HG03135 (cell line): ENCODE measurements around the gene ACTR3.

Experiments
- ATAC-seq: cut with Tn5 transposase; IDR thresholded peaks from one replicate; pipeline ENCODE4 v1.9.1; 2021; ENCODE audit warnings: mild to moderate bottlenecking, moderate library complexity; ENCODE audit not compliant: unreplicated experiment

The ACTR3 gene

GRCh38 chr2:113875135-113875534 lies 14.8 kb upstream of the ACTR3 start:
- ATAC-seq, result no peak

- no peak for ATAC-seq
These were observed 13.1 kb upstream of the ACTR3 start for GRCh38 chr2:113876503-113877387.

GRCh38 chr2:113877711-113878598 lies 11.9 kb upstream of the ACTR3 start:
- no peak for ATAC-seq

- no peak for ATAC-seq
These were observed 11.1 kb upstream of the ACTR3 start for GRCh38 chr2:113878743-113879142.

- ATAC-seq, result no peak
These were observed 10.4 kb upstream of the ACTR3 start for GRCh38 chr2:113879457-113879856.

- ATAC-seq, result peak; percentile 72
These were observed 3.3 kb upstream of the ACTR3 start for GRCh38 chr2:113886479-113887008.

- ATAC-seq, result no peak
These were observed 2.7 kb upstream of the ACTR3 start for GRCh38 chr2:113887009-113887792.

- ATAC-seq, result no peak
These were observed 1.0 kb upstream of the ACTR3 start for GRCh38 chr2:113888641-113889470.

GRCh38 chr2:113890253-113891235 lies 655 bp downstream of the ACTR3 start:
- peak; percentile 34 for ATAC-seq

- ATAC-seq, result no peak
These were observed 1.5 kb downstream of the ACTR3 start for GRCh38 chr2:113891265-113891959.

GRCh38 chr2:113892004-113892710 lies 2.3 kb downstream of the ACTR3 start:
- no peak for ATAC-seq

- ATAC-seq, result no peak
These were observed 4.4 kb downstream of the ACTR3 start for GRCh38 chr2:113894156-113894743.

GRCh38 chr2:113895301-113895700 lies 5.4 kb downstream of the ACTR3 start:
- ATAC-seq, result no peak

- no peak for ATAC-seq
These were observed 6.1 kb downstream of the ACTR3 start for GRCh38 chr2:113895819-113896563.

GRCh38 chr2:113896791-113897190 lies 6.9 kb downstream of the ACTR3 start:
- ATAC-seq, result no peak

- no peak for ATAC-seq
These were observed 8.2 kb downstream of the ACTR3 start for GRCh38 chr2:113898081-113898480.
